ENCODE measurements around the gene C1orf116. TPM values are rescaled to one million over a fixed set of nuclear protein-coding genes. Genes with fewer than 3 reads are reported as not detected.

Gene C1orf116
- total and polyA plus RNA-seq, 5 donors = 0.05 to 0.14 (median 0.07) TPM; not detected in 1

Other genes with a start within 250 kb of the C1orf116 start
- gene IL20, start 167.1 kb downstream of the C1orf116 start, total RNA-seq = not detected
- gene IL20, start 167.1 kb downstream of the C1orf116 start, polyA plus RNA-seq = not detected
- gene IL24, start 135.3 kb downstream of the C1orf116 start, total RNA-seq = not detected
- not detected for gene IL24, start 135.3 kb downstream of the C1orf116 start, polyA plus RNA-seq
- 1 to 10 TPM; 1.7 to 2.7 (median 2.1) TPM for gene FCMR, start 110.8 kb downstream of the C1orf116 start, total RNA-seq
- gene FCMR, start 110.8 kb downstream of the C1orf116 start, polyA plus RNA-seq = 0.81 TPM
- under 1 TPM in 3 of 4 donors, not detected in 1; 0.09 to 0.59 (median 0.17) TPM for gene PIGR, start 86.3 kb downstream of the C1orf116 start, total RNA-seq
- 0.23 TPM for gene PIGR, start 86.3 kb downstream of the C1orf116 start, polyA plus RNA-seq
- not detected for gene FCAMR, start 62.3 kb downstream of the C1orf116 start, total RNA-seq
- not detected for gene FCAMR, start 62.3 kb downstream of the C1orf116 start, polyA plus RNA-seq
- 1 to 10 TPM; 4.6 to 5.0 (median 4.8) TPM for gene YOD1, start 18.5 kb upstream of the C1orf116 start, total RNA-seq
- 1.6 TPM for gene YOD1, start 18.5 kb upstream of the C1orf116 start, polyA plus RNA-seq
- 10 to 100 TPM; 16.4 to 29.7 (median 21.7) TPM for gene PFKFB2, start 20.5 kb upstream of the C1orf116 start, total RNA-seq
- 9.4 TPM for gene PFKFB2, start 20.5 kb upstream of the C1orf116 start, polyA plus RNA-seq
- under 1 TPM in 1 of 4 donors, not detected in 3; 0.43 TPM for gene C4BPB, start 56.1 kb upstream of the C1orf116 start, total RNA-seq
- gene C4BPB, start 56.1 kb upstream of the C1orf116 start, polyA plus RNA-seq = 0.05 TPM
- under 1 TPM in 1 of 4 donors, not detected in 3; 0.14 TPM for gene C4BPA, start 71.5 kb upstream of the C1orf116 start, total RNA-seq
- not detected for gene C4BPA, start 71.5 kb upstream of the C1orf116 start, polyA plus RNA-seq